ENCODE results near the gene NDUFS3.

Gene NDUFS3

DNA sequence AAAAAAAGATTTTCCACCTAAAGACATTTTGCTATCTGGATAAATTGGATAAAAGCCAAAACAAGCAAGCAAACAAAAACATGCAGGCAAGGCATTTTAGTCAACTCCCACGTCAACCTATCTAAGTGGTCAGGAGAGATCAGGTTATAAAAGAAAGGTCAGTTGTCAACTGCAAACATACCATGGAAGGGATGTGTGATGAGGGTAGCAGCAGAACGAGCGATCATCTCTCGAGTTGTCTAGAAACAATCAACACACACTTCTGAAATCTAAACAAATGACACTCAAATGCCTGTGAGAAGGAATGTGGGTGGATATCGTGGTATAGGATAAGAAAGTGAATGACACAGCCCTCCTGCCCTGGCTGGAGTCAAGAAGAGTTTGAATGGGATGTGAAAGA, 52.6 kb downstream of the NDUFS3 start:
- H3K36me3 ChIP-seq (replicated peaks), result peaks cover 58% of the 10 kb centered on the region
- H3K4me3 ChIP-seq (ENCODE audit: low read depth, low read length), result no peak overlapping the region
- H3K27me3 ChIP-seq (replicated peaks), result no peaks in the 10 kb centered on the region
- TF ChIP-seq, protein P1, sequence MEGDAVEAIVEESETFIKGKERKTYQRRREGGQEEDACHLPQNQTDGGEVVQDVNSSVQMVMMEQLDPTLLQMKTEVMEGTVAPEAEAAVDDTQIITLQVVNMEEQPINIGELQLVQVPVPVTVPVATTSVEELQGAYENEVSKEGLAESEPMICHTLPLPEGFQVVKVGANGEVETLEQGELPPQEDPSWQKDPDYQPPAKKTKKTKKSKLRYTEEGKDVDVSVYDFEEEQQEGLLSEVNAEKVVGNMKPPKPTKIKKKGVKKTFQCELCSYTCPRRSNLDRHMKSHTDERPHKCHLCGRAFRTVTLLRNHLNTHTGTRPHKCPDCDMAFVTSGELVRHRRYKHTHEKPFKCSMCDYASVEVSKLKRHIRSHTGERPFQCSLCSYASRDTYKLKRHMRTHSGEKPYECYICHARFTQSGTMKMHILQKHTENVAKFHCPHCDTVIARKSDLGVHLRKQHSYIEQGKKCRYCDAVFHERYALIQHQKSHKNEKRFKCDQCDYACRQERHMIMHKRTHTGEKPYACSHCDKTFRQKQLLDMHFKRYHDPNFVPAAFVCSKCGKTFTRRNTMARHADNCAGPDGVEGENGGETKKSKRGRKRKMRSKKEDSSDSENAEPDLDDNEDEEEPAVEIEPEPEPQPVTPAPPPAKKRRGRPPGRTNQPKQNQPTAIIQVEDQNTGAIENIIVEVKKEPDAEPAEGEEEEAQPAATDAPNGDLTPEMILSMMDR (IDR thresholded peaks at IDR 0.05; ENCODE audit: low read depth, low read length, missing control alignments), result no peak
- no peak overlapping the region for H3K27ac ChIP-seq
- DNase-seq, result peak; percentile 55
- in situ Hi-C loops (cut with HindIII; ENCODE audit: low pct_ligation_motif_present, low sequenced_read_pairs), result no loop called here
